ENCODE measurements around the gene DUSP21.
"Not testable (repeated sequence)": the region's sequence is repeated elsewhere in the genome, so short reads cannot be mapped to it uniquely, and the experiment has no call there.

The DUSP21 gene

DNA sequence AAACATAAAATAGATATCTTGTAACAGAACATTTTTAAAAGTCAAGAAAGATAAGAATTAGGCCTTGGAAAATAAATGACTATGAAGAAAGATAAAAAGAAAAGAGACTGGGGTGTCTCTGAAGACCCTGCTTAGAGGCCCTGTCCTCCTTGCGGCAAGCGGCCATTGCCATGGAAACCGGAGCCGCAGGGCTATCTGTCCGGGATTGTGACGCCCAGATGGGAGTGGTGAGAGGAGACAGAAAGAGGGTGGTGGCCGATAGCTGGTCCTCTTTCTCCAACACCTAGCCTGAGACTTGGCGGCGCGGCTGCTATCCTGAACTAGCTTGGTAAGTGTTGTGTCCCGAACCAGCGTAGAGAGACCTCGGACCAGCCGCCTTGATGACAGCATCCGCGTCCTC, at the start of gene DUSP21:
TSS of gene DUSP21 (plus strand) at position 269 of the 400 bp plus-strand sequence. CDS start at position 381, 112 bp downstream.
- no peak for DNase-seq

DNA sequence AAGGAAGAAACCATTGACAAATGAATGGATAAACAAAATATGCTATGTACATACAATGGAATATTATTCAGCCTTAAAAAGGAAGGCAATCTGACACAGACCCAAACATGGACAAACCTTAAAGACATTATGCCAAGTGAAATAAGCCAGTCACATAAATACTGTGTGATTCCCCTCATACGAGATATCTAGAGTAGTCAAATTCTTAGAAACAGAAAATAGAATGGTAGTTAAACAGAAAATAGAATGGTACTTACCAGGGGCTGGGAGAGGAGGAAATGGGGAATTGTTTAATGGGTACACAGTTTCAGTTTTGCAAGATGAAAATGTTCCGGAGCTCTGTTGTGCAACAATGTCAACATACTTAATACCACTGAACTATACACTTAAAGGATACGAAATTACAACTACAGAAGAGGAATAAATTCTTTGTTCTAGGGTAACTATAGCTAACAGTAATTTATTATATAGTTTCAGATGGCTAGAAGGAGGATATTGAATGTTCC, 47.8 kb upstream of the DUSP21 start:
- no peak for DNase-seq

DNA sequence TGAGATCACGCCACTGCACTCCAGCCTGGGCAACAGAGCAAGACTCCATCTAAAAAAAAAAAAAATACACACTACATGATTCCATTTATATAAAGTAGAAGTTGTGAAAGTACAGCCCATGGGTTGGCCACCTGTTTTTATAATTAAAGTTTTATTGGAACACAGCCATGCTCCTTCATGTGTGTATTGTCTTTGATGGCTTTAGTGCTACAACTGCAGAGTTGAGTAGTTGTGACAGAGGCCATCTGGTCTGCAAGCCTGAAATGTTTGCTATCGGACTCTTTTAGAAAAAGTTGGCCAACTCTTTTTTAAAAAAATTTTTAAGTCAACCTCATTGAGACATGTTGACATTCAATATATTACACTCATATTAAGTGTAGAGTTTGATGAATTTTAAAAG, 41.2 kb upstream of the DUSP21 start:
- no peak for DNase-seq

DNA sequence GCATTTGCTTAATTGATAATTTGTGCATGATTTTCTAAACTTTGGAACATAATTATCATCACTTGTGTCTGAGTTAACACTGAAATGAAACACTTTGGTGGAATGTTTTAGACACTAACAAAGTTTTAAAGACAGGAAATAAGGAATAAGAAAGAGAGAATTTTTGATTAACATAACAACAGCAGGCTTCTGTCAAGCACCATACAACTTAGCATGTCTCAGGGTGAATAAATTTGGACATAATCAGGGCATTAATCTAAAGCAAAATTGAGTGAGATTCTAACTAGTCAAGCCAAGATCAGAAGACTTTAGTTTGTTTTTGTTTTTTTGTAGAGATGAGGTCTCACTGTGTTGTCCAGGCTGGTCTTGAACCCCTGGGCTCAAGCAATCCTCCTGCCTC, 28.1 kb upstream of the DUSP21 start:
- no peak for DNase-seq

DNA sequence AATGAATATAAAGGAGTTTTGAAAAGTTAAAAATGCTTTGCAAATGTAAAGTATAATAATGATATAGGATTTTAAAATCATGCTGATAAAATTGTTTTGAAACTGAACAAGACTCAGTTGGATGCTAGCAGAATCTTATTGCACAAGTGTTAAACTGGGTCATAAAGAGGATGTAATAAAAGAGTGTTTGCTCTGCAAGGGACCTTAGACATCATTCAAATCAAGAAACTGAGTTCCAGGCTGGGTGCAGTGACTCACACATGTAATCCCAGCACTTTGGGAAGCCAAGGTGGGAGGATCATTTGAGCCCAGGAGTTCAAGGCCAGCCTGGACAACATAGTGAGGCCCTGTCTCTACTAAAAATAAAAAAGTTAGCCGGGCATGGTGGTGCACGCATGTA, 27.5 kb upstream of the DUSP21 start:
- no peak for DNase-seq

DNA sequence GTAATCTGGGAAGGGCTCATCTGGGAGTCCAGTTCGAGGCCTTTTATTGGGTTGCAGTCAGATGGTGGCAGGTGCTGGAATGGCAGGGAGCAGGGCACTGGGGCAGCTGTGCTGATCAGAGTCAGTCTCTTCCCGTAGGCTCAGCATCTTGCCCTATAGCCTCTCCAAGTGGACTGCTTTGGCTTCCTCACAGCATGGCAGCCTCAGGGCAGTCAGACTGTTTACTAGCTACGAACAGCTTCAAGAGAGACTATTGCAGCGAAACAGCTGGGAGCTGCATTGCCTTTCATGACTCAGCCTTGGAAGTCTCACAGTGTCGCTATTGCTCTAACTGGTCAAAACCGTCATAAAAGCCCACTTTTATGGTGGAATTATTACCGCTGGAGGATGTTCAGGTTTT, 26.8 kb upstream of the DUSP21 start:
- DNase-seq = no peak

DNA sequence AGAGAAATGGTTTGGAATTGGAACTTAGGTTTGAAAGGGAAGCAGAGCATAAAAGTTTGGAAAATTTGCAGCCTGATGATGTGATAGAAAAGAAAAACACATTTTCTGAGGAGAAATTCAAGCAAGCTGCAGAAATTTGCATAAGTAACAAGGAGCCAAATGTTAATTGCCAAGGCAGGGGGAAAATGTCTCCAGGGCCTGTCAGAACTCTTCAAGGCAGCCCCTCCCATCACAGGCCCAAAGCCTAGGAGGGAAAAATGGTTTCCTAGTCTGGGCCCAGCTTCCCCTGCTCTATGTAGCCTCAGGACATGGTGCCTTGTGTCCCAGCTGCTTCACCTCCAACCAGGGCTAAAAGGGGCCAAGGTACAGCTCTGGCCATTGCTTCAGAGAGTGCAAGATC, 21.2 kb upstream of the DUSP21 start:
- no peak for DNase-seq

DNA sequence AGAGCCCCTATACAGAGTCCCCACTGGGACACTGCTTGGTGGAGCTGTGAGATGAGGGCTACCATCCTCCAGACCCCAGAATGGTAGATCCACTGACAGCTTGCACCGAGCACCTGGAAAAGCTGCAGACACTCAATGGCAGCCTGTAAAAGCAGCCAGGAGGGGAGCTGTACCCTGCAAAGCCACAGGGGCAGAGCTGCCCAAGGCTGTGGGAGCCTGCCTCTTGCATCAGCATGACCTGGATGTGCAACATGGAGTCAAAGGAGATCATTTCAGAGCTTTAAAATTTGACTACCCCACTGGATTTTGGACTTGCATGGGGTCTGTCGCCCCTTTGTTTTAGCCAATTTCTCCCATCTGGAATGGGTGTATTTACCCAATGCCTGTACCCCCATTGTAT, 20.6 kb upstream of the DUSP21 start:
- not testable (repeated sequence) for DNase-seq

DNA sequence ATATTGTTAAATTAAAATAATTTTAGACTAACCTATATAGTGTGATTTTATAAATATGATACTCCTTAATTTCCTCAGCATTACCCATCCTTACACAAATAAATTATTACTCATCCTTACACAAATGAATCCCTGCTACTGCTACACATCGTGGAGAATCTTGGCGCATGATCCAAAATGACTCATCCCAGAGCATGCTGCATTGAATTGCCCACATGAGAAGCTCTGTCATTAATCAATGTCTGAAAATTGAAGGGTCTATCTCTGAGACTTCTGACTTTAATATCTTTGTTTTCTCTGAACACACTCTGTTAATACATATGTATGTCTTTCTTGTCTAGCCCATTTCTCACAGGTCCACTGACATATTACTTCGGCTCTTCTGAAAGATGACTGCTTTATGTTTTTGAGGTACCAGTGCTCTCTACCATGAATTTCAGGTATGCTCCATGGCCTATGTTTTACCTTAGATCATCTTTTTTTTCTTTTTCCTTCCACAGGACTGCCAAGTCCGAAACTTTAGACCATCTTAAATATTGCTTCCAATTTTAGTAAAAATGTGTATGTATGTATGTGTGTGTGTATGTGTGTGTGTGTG, 15.7 kb upstream of the DUSP21 start:
- no peak for DNase-seq

DNA sequence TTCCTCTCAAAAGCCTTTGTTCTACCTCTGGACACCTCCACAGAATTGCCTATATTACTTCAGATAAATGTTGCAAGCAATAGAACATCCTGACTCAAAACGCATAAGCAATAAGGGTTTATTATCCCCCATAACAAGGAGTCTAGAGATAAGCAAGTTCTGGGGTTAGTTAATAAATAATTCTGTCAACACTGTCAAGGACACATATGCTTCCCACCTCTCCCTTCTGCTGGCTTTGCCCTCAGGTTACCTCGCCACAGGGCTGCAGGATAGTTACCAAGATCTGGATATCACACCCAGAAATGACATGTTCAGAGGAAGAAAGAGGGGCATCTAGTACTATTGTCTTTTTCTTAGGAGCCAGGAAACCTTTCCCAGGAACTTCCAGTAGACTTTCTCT, 14.0 kb upstream of the DUSP21 start:
- no peak for DNase-seq

DNA sequence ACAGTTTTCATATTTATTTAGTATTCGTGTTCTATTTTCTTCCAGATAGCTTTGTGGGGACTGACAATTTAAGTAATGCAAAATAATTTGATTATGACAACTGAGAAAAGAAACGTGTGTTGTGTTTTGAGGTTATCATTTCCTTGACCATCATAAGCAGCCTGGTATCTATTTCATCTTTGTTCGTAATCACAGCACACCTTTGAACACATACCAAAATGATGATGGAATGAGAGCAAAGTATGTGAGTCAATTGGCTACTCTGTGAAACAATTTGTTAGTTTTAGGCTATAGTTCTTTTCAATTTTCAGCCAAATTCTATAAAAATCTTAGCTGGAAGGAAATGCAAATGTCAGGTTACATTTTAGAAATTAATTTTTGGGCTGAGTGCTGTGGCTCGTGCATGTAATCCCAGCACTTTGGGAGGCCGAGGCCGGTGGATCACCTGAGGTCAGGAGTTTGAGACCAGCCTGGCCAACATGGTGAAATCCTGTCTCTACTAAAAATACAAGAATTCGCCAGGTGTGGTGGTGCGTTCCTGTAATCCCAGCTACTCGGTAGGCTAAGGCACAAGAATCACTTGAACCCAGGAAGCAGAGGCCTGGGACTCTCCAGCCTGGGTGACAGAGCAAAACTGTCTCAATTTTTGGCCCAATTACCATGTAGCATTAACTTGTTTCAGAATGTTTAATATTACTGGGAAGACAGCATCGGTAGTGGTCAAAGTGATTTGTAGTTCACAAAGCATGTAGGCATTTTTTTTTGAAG, 1.1 kb upstream of the DUSP21 start:
- no peak for DNase-seq

DNA sequence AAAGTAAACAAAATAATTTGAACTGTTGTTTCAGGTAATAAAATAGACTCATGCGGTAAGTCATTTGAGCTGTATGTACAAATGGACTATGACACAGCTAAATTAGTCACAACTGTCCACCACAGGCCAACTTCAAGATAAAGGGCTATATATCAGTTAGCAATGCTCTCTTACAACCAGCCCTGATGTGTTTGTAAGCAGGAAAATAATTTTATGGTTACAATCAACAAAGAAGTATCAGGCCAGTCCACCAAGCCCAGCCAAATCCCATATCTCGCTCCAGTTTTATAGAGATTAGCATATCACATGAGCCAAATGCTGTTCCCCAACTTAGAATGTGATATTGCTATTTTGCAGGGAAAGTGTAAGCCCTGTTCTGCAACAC, 511 bp upstream of the DUSP21 start:
- DNase-seq = no peak

DNA sequence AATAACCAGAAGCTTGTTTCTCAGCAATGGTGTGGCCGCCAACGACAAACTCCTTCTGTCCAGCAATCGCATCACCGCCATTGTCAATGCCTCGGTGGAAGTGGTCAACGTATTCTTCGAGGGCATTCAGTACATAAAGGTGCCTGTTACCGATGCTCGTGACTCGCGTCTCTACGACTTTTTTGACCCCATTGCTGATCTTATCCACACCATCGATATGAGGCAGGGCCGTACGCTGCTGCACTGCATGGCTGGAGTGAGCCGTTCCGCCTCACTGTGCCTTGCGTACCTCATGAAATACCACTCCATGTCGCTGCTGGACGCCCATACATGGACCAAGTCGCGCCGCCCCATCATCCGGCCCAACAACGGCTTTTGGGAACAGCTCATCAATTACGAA, 383 bp downstream of the DUSP21 start:
- no peak for DNase-seq

DNA sequence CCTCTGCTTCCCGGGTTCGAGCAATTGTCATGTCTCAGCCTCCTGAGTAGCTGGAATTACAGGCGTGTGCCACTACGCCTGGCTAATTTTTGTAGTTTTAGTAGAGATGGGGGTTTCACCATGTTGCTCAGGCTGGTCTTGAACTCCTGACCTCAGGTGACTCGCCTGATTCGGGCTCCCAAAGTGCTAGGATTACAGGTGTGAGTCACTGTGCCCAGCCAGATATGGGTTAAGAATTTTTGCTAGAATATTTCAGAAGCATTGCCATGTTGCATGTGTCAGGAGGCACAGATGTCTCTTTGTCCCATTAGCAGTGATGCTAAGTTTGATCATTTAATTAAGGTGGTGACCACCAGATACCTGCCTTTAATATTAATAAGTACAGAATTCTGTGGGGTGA, 7.1 kb downstream of the DUSP21 start:
- not testable (repeated sequence) for DNase-seq

DNA sequence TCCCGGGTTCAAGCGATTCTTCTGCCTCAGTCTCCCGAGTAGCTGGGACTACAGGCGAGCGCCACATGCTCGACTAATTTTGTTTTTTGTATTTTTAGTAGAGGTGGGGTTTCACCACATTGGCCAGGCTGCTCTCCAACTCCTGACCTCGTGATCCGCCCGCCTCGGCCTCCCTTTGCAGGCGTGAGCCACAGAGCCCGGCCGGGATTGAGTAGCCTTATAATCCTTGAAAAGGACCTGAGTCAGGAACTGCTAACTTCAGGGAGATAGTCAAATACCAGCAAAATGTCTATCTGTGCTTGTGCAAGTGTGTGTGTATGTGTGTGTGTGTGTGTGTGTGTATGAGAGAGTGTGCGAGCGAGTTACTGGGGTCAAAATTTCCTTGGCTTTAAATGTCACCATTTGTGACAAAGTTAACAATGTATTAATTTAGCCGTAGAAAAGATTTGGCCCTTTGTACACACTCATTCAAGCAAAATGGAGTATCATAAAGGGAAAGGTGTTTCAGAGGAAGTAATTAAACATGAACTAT, 27.4 kb downstream of the DUSP21 start:
- no peak for DNase-seq

DNA sequence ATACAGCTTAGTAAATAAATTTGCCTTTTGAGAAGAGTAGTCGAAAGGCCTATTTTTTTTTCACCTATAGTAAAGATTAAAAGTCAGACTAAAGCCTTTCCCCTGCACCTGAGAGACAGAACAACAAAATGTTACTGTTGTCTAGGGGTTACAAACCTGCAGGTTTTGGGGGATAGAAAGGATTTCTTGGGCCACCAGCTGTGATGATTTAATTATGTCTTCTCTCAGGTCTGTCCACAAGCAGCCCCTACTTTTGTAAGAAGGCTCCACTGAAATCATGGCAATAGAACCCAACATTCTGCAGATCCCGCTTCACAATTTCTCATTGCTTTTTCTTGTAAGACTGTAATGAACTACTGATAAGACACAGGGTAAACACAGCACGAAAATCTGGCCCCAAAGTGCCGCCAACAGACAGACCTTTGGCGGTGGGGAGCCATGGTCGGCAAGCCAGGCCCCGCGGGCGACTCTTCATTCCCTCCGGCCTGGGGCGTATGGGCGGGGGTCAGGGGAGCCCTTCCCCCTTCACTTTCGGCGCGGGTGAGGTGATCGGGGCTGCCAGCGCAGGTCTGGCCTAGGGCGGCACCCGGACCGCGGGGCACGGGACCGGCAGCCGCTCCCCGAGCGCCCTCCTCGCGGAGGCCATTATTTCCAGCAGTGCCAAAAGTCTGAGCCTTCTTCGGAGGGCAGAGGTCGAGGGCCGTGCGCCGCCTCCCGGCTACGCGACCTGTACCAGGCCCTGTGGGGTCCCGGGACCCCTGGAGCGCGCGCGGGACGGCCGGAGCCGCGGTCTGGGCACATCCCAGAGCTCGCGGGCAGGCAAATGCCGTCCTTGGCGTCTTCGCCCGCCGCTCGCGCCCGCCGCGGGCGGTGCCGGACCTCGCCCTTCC, 28.4 kb downstream of the DUSP21 start:
- DNase-seq = peak; percentile 39

DNA sequence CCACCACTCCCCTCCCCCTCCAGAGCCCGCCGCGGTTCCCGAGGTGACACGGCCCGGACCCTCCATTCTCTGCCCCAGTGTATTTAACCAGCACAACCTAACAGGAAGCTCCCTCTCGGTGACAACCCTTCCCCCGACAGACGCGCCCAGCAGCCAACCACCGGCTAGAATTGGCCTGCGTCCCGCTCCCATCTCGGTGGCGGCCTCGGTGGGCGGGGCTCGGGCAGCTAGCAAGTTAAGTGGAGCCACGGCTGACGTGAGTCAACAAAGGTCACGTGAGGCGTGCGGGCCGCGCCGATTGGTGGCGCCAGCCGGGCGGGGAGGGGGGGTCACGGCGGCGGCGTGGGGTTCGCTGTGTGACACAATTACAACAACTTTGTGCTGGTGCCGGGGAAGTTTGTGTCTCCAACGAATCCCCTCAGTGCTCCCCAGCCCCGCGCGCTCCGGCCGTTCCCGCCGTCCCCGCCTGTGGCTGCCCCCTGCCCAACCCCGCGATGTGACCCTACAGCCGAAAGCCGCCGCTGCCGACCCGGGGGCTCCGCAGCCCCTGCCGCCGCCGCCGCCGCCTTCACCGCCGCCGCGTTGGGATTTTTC, 29.1 kb downstream of the DUSP21 start, which contains the start of gene KDM6A:
TSS of gene KDM6A (plus strand) at position 368 of the 594 bp plus-strand sequence. CDS start 364 bp downstream, outside the sequence.
- peak; percentile 100 for DNase-seq

DNA sequence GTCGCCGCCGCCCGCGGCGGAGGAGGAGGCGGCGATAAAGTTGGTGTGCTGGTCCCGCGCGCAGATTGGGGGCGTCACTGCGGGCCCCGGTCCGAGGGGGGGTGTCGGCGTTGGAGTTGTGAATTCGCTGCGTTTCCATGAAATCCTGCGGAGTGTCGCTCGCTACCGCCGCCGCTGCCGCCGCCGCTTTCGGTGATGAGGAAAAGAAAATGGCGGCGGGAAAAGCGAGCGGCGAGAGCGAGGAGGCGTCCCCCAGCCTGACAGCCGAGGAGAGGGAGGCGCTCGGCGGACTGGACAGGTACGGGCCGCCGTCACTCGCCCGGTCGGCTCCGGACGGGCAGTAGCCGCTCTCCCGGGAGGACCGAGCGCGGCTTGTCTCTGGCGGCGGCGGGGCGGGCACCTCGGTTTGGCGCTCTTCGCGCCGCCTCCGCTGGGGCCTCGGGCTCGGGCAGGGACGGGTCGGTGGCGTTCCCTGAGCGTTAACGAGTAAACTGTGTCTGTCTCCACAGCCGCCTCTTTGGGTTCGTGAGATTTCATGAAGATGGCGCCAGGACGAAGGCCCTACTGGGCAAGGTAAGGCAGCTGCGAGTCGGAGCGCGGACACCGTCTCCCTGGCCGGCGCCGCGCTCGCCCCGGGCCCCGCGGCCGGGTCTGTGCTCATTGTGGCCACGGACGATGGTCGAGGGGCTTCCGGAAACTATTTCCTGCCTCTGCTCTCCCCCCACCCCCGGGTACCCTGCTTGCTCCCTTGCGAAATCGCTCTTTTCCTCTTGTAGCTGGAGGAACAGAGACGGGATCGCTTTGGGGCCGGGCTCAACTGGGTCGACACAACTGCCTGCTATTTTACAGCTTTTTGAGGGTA, 29.8 kb downstream of the DUSP21 start:
- peak; percentile 58 for DNase-seq

DNA sequence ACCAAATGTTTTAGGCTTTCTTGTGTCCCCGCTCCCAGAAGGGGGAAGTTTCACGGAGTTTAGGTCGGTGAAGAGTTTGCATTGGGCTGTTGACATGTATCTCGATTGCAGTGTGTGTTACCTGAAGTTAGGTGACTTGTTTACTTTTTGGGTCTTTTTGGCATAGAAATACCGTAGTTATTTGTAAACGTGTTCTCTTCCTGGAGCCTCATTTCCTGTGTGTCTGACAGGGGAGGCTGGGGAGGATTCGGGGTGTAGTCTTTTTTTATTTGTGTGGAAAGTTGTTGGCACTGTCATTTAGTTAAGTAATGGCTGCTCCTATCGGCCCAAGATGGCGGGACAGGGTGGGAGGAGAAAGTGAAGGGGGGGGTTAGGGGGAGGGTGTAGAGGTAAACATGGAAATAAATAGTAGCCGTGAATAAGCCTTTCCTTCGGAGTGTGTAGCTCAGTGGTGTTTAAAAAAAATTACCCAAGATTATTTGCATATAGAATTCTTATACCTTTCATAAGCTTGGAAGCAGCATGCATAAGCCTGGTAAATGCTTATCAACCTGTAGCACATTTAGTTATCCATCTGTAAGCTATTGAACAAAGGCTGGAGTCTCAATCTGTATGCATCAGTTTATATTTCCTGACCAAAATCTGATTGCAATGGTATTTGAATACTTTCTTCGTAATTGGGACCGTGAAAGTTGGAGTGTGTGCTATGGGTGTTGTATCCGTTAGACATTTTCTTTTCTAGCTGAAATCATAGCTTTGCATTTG, 30.8 kb downstream of the DUSP21 start:
- DNase-seq = peak; percentile 52

DNA sequence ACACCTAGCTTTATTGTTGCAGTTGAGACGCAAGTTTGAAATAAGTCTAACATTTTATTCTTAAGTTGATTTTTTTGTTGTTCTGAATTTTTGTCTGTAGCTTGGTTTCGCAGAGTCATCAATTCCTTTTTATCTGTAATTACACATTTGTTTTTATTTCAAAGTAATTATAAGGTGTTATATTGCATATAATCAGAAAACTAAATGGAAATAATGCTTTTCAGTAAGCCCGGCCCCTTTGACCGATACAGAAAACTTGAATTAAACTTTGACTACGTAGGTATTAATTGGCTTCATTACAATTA, 31.3 kb downstream of the DUSP21 start:
- no peak for DNase-seq

DNA sequence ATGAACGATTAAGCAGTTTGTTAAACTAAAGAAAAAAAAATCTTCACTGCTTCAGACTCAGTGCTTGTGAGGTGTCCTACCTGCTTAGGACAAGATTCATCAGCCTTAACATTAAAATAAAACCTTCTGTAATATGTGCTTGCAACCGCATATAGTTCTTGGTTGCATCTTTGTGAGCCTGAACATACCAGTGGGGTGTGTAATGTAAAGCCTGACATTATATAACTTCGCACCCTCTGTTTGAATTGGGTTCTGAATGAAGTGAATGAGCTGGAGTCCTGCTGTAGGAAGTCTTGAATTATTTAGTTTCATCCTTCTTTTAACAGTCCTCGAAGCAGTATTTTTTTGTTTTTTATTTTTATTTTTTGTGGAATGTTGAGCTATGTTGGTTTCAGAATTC, 32.3 kb downstream of the DUSP21 start:
- no peak for DNase-seq

Data from activated CD4-positive, alpha-beta T cell treated with anti-CD3 and anti-CD28 coated beads, Interleukin-2, amount 50 U/mL, for 16 hours (primary cell).